LNCaP clone FGC (cell line): Measurements from ENCODE around the gene PLD1.
A peak's percentile ranks its signal among the peaks of the same experiment; 100 is the strongest.

Experiments used
- DNase-seq: peaks from one replicate; pipeline ENCODE4 v3.0.0-alpha.2; 2011; ENCODE audit warnings: low read depth
- H3K4me3 ChIP-seq: 2 replicates; pipeline ENCODE4 v1.5.1; 2011; ENCODE audit warnings: mild to moderate bottlenecking, low read depth, low read length, control low read depth
- TF ChIP-seq, protein P1 (sequence below): IDR thresholded peaks from 2 replicates; pipeline ENCODE4 v1.5.1; 2012; ENCODE audit warnings: mild to moderate bottlenecking; ENCODE audit not compliant: control insufficient read depth, insufficient read depth; ENCODE audit errors: extremely low read depth

Gene PLD1

DNA sequence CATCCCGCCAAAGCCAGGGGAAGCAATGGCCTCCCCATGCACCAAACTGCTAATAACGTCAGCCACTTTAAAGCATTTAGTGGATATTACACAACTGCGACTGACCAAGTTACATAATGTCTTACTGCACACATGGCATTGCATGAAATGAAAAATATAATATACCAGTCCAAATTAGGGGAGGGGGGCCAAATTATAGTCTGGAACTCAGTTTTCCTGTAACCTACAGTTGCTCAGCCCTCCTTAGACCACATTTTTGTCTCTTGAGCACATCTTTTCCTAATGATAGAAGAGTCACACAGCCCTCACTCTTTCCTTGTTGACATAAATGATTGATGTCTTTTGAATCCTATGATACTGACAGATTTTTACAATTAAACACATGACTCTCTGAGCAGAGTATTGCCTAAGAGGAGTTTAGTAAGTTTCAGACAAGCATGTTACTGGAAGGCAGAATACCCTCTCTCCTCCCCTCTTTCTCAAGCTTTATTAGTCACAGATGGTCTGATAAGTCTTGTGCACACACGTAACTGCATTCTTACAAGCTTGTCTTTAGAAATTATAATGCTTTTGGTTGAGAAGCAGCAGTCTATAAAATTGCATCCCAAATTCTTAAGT, 1.1 kb upstream of the PLD1 start:
- DNase-seq: no peak
- H3K4me3 ChIP-seq: no peak overlapping the region
- TF ChIP-seq, protein P1, sequence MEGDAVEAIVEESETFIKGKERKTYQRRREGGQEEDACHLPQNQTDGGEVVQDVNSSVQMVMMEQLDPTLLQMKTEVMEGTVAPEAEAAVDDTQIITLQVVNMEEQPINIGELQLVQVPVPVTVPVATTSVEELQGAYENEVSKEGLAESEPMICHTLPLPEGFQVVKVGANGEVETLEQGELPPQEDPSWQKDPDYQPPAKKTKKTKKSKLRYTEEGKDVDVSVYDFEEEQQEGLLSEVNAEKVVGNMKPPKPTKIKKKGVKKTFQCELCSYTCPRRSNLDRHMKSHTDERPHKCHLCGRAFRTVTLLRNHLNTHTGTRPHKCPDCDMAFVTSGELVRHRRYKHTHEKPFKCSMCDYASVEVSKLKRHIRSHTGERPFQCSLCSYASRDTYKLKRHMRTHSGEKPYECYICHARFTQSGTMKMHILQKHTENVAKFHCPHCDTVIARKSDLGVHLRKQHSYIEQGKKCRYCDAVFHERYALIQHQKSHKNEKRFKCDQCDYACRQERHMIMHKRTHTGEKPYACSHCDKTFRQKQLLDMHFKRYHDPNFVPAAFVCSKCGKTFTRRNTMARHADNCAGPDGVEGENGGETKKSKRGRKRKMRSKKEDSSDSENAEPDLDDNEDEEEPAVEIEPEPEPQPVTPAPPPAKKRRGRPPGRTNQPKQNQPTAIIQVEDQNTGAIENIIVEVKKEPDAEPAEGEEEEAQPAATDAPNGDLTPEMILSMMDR: no peak

DNA sequence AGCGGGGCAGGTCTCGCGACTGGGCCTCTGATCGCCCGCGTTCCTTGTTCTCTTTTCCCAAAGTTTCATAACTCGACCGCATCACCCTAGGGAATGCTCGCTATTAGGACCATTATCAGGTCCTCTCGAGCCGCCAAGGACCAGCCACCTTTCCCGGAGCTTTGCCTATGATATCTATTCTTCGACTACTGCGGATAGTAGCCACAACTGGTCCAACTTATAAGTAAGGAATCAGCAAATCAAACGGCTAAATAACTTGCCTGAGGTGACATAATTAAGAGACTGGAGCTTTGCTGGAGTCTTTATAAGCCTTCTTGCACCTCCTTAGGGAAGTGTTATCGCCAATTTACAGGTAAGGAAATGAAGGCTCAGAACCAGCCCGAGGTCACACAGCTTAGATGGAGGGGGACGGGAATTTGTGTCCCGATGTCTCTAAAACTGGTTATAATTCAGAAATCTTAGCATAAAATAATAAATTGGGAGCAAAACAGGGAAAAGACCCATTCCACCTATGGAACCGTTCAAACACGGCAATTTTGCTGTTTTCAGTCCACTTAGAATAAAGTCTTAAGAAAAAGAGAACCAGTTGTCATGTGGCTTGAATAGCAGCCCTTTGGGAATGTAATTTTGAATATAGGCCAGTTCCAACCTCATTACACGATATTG, 479 bp upstream of the PLD1 start:
- DNase-seq: no peak
- TF ChIP-seq, protein P1: no peak
- no peak overlapping the region for H3K4me3 ChIP-seq

DNA sequence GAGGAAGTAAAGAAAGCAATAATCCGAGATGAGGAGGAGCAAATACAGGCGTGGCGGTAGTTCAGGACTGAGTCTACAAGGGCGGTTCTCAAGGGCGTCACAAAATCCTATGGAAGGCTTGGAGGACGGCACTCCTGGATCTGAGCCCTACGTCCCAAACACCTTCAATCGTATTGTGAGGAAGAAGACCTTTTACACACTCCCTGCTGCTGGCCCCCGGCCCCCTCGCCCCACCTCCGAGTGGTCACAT, 747 bp downstream of the PLD1 start:
- peak overlapping the region; percentile 39 for H3K4me3 ChIP-seq
- TF ChIP-seq, protein P1: no peak
- no peak for DNase-seq

DNA sequence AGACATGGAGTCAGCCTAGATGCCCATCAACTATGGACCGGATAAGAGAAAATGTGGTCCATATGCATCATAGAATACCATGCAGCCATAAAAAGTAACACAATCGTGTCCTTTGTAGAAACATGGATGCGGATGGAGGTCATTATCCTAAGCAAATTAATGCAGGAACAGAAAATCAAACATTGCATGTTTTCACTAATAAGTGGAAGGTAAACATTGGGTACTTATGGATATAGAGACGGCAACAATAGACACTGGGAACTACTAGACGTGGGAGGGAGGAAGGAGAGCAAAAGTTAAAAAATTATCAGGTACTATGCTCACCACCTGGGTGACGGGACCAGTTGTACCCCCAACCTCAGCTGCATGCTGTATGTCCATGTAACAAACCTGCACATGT, 2.5 kb downstream of the PLD1 start:
- TF ChIP-seq, protein P1: no peak
- no peak overlapping the region for H3K4me3 ChIP-seq
- DNase-seq: no peak

DNA sequence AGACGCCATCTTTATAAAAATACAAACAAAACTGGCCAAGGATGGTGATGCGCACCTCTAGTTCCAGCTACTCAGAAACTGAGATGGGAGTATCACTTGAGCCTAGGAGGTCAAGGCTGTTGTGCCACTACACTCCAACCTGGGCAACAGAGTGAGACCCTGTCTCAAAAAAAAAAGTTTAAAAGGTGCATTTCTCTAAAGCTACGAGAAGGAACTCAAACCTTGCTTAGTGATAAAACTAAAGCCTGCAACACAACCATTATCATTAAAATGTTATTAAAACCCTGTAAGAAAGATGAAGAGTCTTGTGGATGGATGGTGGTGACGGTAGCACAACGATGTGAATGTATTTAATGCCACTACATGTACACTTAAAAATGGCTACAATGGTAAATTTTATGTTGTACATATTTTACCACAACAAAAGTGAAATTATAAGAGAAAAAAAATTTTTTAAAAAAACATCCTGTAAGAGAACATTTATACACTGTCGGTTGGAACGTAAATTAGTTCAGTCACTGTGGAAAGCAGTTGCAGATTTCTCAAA, 3.1 kb downstream of the PLD1 start:
- TF ChIP-seq, protein P1: no peak
- no peak overlapping the region for H3K4me3 ChIP-seq
- no peak for DNase-seq

DNA sequence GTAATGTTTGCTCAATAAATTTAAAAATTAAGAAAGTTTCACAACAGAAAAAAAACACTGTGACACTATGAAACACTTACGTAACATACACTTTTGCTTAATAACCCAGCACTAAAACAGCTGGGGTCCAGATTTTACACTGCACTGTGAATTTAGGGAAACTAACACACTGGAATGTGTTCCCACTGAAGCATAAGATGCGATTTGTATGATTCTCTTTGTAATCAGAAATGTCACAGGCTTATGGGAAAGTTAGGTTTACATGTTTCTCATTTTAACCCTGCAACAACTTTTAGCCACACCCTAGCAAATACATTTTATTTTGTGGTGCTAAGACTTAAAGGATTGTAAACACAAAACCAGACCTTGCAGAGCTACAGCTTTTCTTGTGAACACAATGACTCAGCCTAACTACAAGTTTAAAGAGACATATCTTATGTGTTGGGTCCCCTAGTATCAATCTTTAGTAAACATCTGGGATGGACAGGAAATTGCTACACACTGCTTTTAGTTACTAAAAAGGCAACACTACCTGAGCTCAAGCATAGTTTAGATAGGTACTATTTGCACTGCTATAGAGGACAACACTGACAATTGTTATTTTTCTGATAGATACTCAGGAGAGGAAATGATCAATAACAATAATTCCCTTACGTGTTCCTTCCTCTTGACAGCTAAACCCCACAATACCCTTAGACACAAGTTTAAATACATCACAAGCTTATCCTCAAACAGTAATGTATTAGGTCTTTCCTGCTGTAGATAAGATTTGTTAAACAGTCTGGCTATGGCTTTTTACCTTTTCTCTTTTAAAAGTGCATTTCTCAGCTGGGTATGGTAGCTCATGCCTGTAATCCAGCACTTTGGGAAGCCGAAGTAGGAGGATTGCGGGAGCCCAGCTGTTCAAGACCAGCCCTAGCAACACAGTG, 3.8 kb downstream of the PLD1 start:
- H3K4me3 ChIP-seq: no peak overlapping the region
- TF ChIP-seq, protein P1: no peak

More for the DNA sequence above, 3.8 kb downstream of the PLD1 start:
- DNase-seq: no peak
